OCI-LY1 (cell line): ENCODE results near the gene SRCIN1.

Experiments used
- H2AFZ ChIP-seq: fragments of 200-600 bp; sonication (generic), shearing (Covaris generic); 2 replicates; pipeline ENCODE4 v1.6.0; 2014; ENCODE audit warnings: antibody characterized with exemption, mild to moderate bottlenecking, low read length
- H3F3A ChIP-seq: fragments of 200-600 bp; sonication (generic), shearing (Covaris generic); 2 replicates; pipeline ENCODE4 v1.6.0; 2014; ENCODE audit warnings: mild to moderate bottlenecking, antibody characterized with exemption, low read length, moderate library complexity; ENCODE audit not compliant: insufficient read depth
- H3K27ac ChIP-seq: fragments of 200-600 bp; sonication (generic); 2 replicates; pipeline ENCODE4 v1.5.1; 2014; ENCODE audit warnings: low read length, mixed run types, mild to moderate bottlenecking, low read depth; ENCODE audit not compliant: poor library complexity, severe bottlenecking
- H3K27me3 ChIP-seq: fragments of 200-600 bp; sonication (generic); 2 replicates; pipeline ENCODE4 v1.6.0; 2014; ENCODE audit warnings: antibody characterized with exemption, mild to moderate bottlenecking, low read length, moderate library complexity; ENCODE audit not compliant: insufficient read depth
- H3K36me3 ChIP-seq: fragments of 200-600 bp; sonication (generic); 2 replicates; pipeline ENCODE4 v1.6.1; 2014; ENCODE audit warnings: mild to moderate bottlenecking, antibody characterized with exemption, low read length, moderate library complexity, mixed read lengths; ENCODE audit not compliant: insufficient read depth
- H3K4me1 ChIP-seq: fragments of 200-600 bp; sonication (generic); 2 replicates; pipeline ENCODE4 v1.5.1; 2014; ENCODE audit warnings: mild to moderate bottlenecking, low read length, moderate library complexity; ENCODE audit not compliant: insufficient read depth, severe bottlenecking
- H3K4me2 ChIP-seq: fragments of 200-600 bp; sonication (generic), shearing (Covaris generic); 2 replicates; pipeline ENCODE4 v1.6.1; 2014; ENCODE audit warnings: low read length
- H3K4me3 ChIP-seq: fragments of 200-600 bp; sonication (generic); 2 replicates; pipeline ENCODE4 v1.5.1; 2014; ENCODE audit warnings: low read length, low read depth, mild to moderate bottlenecking, mixed read lengths; ENCODE audit not compliant: poor library complexity, severe bottlenecking
- H3K79me2 ChIP-seq: fragments of 200-600 bp; shearing (Covaris generic); 2 replicates; pipeline ENCODE4 v1.6.1; 2016; ENCODE audit warnings: mixed run types, low read length, mixed read lengths; ENCODE audit not compliant: insufficient read depth
- H3K9ac ChIP-seq: fragments of 200-600 bp; sonication (generic), shearing (Covaris generic); 2 replicates; pipeline ENCODE4 v1.6.1; 2014; ENCODE audit warnings: mild to moderate bottlenecking, low read length, mixed read lengths
- H3K9me2 ChIP-seq: fragments of 200-600 bp; sonication (generic), shearing (Covaris generic); 2 replicates; pipeline ENCODE4 v1.6.1; 2014; ENCODE audit warnings: low read depth, mild to moderate bottlenecking, low read length, mixed read lengths
- H3K9me3 ChIP-seq: fragments of 200-600 bp; shearing (Covaris generic); 2 replicates; pipeline ENCODE4 v1.6.1; 2014; ENCODE audit warnings: low read length, mixed read lengths
- H4K20me1 ChIP-seq: fragments of 200-600 bp; sonication (generic), shearing (Covaris generic); 2 replicates; pipeline ENCODE4 v1.6.0; 2016; ENCODE audit warnings: mild to moderate bottlenecking, low read length; ENCODE audit not compliant: insufficient read depth
- EZH2 ChIP-seq: fragments of 200-600 bp; sonication (generic), shearing (Covaris generic); IDR thresholded peaks from 2 replicates; pipeline ENCODE4 v1.8.0; 2017; ENCODE audit warnings: borderline replicate concordance, mixed run types, mild to moderate bottlenecking, antibody characterized with exemption, low read length, moderate library complexity, mixed read lengths
- TF ChIP-seq, protein P1 (sequence below): fragments of 200-600 bp; sonication (generic), shearing (Covaris generic); IDR thresholded peaks from 2 replicates; pipeline ENCODE4 v1.5.1; 2017; ENCODE audit warnings: mild to moderate bottlenecking, antibody characterized with exemption, low read length, moderate library complexity, mixed read lengths

The SRCIN1 gene

GRCh38 chr17:38596651-38597050 is 9.1 kb downstream of the SRCIN1 start:
- Histone ChIP-seq H2AFZ (no peak overlapping the region), H3K4me2 (no peak overlapping the region), H3K9ac (no peak overlapping the region), H3K27me3 (no peaks in the 10 kb centered on the region; the same call in 1 of the 2 replicates), H3K4me1 (no peaks in the 10 kb centered on the region), H3F3A (no peaks in the 10 kb centered on the region), H3K4me3 (no peak overlapping the region), H3K27ac (no peak overlapping the region), H3K79me2 (no peaks in the 10 kb centered on the region), H3K36me3 (no peaks in the 10 kb centered on the region), H4K20me1 (no peaks in the 10 kb centered on the region), H3K9me3 (no peaks in the 10 kb centered on the region), H3K9me2 (no peaks in the 10 kb centered on the region)
- no peak for TF ChIP-seq EZH2
- TF ChIP-seq, protein P1, sequence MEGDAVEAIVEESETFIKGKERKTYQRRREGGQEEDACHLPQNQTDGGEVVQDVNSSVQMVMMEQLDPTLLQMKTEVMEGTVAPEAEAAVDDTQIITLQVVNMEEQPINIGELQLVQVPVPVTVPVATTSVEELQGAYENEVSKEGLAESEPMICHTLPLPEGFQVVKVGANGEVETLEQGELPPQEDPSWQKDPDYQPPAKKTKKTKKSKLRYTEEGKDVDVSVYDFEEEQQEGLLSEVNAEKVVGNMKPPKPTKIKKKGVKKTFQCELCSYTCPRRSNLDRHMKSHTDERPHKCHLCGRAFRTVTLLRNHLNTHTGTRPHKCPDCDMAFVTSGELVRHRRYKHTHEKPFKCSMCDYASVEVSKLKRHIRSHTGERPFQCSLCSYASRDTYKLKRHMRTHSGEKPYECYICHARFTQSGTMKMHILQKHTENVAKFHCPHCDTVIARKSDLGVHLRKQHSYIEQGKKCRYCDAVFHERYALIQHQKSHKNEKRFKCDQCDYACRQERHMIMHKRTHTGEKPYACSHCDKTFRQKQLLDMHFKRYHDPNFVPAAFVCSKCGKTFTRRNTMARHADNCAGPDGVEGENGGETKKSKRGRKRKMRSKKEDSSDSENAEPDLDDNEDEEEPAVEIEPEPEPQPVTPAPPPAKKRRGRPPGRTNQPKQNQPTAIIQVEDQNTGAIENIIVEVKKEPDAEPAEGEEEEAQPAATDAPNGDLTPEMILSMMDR = no peak

DNA sequence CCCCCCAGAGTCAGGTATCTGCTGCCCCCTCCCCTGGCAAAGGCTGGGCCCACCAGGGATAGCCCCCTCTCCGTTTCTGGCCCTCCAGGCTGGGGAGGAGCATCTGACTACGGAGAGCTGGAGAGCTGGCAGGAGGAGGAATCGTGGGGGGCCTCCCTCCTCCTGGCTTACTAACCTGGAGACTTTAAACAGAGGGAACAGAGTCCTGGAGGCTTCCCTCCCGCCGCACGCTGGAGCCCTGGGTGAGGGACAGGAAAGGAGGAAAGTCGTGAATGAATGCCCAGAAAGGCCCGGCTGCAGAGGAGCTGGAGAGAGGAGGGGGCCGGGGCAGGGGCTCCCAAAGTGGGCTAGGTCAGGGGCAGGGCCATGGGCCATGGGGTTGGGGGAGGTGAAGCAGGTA is 9.9 kb downstream of the SRCIN1 start:
- no peaks in the 10 kb centered on the region; the same call in 1 of the 2 replicates for H3K27me3 ChIP-seq
- no peaks in the 10 kb centered on the region for H3K36me3 ChIP-seq
- no peak overlapping the region for H3K4me2 ChIP-seq
- H3K9me3 ChIP-seq = no peaks in the 10 kb centered on the region
- no peak for TF ChIP-seq EZH2
- TF ChIP-seq, protein P1 = no peak
- H3F3A ChIP-seq = no peaks in the 10 kb centered on the region
- H3K9me2 ChIP-seq = no peaks in the 10 kb centered on the region
- H4K20me1 ChIP-seq = no peaks in the 10 kb centered on the region
- no peaks in the 10 kb centered on the region for H3K79me2 ChIP-seq
- no peaks in the 10 kb centered on the region for H3K4me1 ChIP-seq
- no peak overlapping the region for H3K27ac ChIP-seq
- no peak overlapping the region for H2AFZ ChIP-seq
- H3K4me3 ChIP-seq = no peak overlapping the region
- no peak overlapping the region for H3K9ac ChIP-seq

- Histone ChIP-seq H3K27me3 (no peaks in the 10 kb centered on the region; the same call in 1 of the 2 replicates), H3K4me3 (no peak overlapping the region), H3K4me2 (no peak overlapping the region)
These were observed 11.6 kb downstream of the SRCIN1 start for GRCh38 chr17:38594152-38594551.

More at GRCh38 chr17:38594152-38594551, 11.6 kb downstream of the SRCIN1 start:
- H3K79me2 ChIP-seq = no peaks in the 10 kb centered on the region
- H2AFZ ChIP-seq = no peak overlapping the region
- H3K4me1 ChIP-seq = no peaks in the 10 kb centered on the region
- no peaks in the 10 kb centered on the region for H3F3A ChIP-seq
- no peaks in the 10 kb centered on the region for H3K36me3 ChIP-seq
- no peaks in the 10 kb centered on the region for H4K20me1 ChIP-seq
- H3K9me3 ChIP-seq = no peaks in the 10 kb centered on the region
- H3K27ac ChIP-seq = no peak overlapping the region
- H3K9me2 ChIP-seq = no peaks in the 10 kb centered on the region
- no peak overlapping the region for H3K9ac ChIP-seq
- TF ChIP-seq, protein P1 = no peak
- TF ChIP-seq EZH2 = no peak
